ENCODE results near the gene POGLUT2.

Gene POGLUT2

GRCh38 chr13:102798581-102799425 is at the start of gene POGLUT2, which contains the start of gene BIVM:
Gene POGLUT2, minus strand, starts transcription at chr13:102798976. Its CDS starts 306 bp downstream, at chr13:102798670.
Gene BIVM, plus strand, starts transcription at chr13:102799119. Its CDS starts 8,149 bp downstream, at chr13:102807268.
- H3K27ac ChIP-seq (ENCODE audit: low read length), result no peak within 1 kb of the TSS
- no peaks in the 10 kb centered on the region for H3K4me1 ChIP-seq (ENCODE audit: control insufficient read depth, low read depth, low read length)
- no peaks in the 10 kb centered on the region for H3K9me3 ChIP-seq (ENCODE audit: control insufficient read depth, low read depth, low read length)
- H3K27me3 ChIP-seq (ENCODE audit: control insufficient read depth, insufficient read depth, low read length), result peaks cover 28% of the 10 kb centered on the region
- peak within 1 kb of the TSS; percentile 77 for H3K4me3 ChIP-seq (ENCODE audit: low read length)
- H3K9ac ChIP-seq (ENCODE audit: low read length), result peak within 1 kb of the TSS; percentile 32
- H3K36me3 ChIP-seq (ENCODE audit: control insufficient read depth, low read depth, low read length), result no peaks in the 10 kb centered on the region

GRCh38 chr13:102847272-102848234 is 48.8 kb upstream of the POGLUT2 start:
- H3K9me3 ChIP-seq (ENCODE audit: control insufficient read depth, low read depth, low read length), result no peaks in the 10 kb centered on the region
- peak overlapping the region; percentile 67 for H3K9ac ChIP-seq (ENCODE audit: low read length)
- no peaks in the 10 kb centered on the region for H3K36me3 ChIP-seq (ENCODE audit: control insufficient read depth, low read depth, low read length)
- no peaks in the 10 kb centered on the region for H3K27me3 ChIP-seq (ENCODE audit: control insufficient read depth, insufficient read depth, low read length)
- H3K27ac ChIP-seq (ENCODE audit: low read length), result no peak overlapping the region
- H3K4me1 ChIP-seq (ENCODE audit: control insufficient read depth, low read depth, low read length), result peaks cover 6% of the 10 kb centered on the region
- H3K4me3 ChIP-seq (ENCODE audit: low read length), result peak overlapping the region; percentile 83

GRCh38 chr13:102846261-102847015 is 47.7 kb upstream of the POGLUT2 start:
- Histone ChIP-seq H3K4me1 (ENCODE audit: control insufficient read depth, low read depth, low read length) (peaks cover 6% of the 10 kb centered on the region), H3K9me3 (ENCODE audit: control insufficient read depth, low read depth, low read length) (no peaks in the 10 kb centered on the region), H3K27me3 (ENCODE audit: control insufficient read depth, insufficient read depth, low read length) (no peaks in the 10 kb centered on the region), H3K9ac (ENCODE audit: low read length) (peak overlapping the region; percentile 67), H3K27ac (ENCODE audit: low read length) (peak overlapping the region; percentile 50), H3K36me3 (ENCODE audit: control insufficient read depth, low read depth, low read length) (no peaks in the 10 kb centered on the region), H3K4me3 (ENCODE audit: low read length) (peak overlapping the region; percentile 83)

- H3K4me1 ChIP-seq (ENCODE audit: control insufficient read depth, low read depth, low read length), result peaks cover 6% of the 10 kb centered on the region
- H3K9ac ChIP-seq (ENCODE audit: low read length), result peak within 1 kb of the TSS; percentile 67
- peak within 1 kb of the TSS; percentile 50 for H3K27ac ChIP-seq (ENCODE audit: low read length)
- H3K9me3 ChIP-seq (ENCODE audit: control insufficient read depth, low read depth, low read length), result no peaks in the 10 kb centered on the region
- H3K4me3 ChIP-seq (ENCODE audit: low read length), result peak within 1 kb of the TSS; percentile 83
- H3K27me3 ChIP-seq (ENCODE audit: control insufficient read depth, insufficient read depth, low read length), result no peaks in the 10 kb centered on the region
- H3K36me3 ChIP-seq (ENCODE audit: control insufficient read depth, low read depth, low read length), result no peaks in the 10 kb centered on the region
Measured at GRCh38 chr13:102845630-102846260, 47.0 kb upstream of the POGLUT2 start, which contains the start of gene ERCC5. Gene ERCC5, plus strand, starts transcription at chr13:102846032. Its CDS starts 235 bp downstream, at chr13:102846267.

GRCh38 chr13:102845289-102845629 is 46.5 kb upstream of the POGLUT2 start:
- Histone ChIP-seq H3K9ac (ENCODE audit: low read length) (peak overlapping the region; percentile 67), H3K36me3 (ENCODE audit: control insufficient read depth, low read depth, low read length) (no peaks in the 10 kb centered on the region), H3K4me1 (ENCODE audit: control insufficient read depth, low read depth, low read length) (peaks cover 6% of the 10 kb centered on the region), H3K4me3 (ENCODE audit: low read length) (peak overlapping the region; percentile 83), H3K9me3 (ENCODE audit: control insufficient read depth, low read depth, low read length) (no peaks in the 10 kb centered on the region), H3K27me3 (ENCODE audit: control insufficient read depth, insufficient read depth, low read length) (no peaks in the 10 kb centered on the region), H3K27ac (ENCODE audit: low read length) (peak overlapping the region; percentile 47)

GRCh38 chr13:102839462-102839861 is 40.7 kb upstream of the POGLUT2 start:
- no peak overlapping the region for H3K9ac ChIP-seq (ENCODE audit: low read length)

GRCh38 chr13:102838982-102839381 is 40.2 kb upstream of the POGLUT2 start:
- Histone ChIP-seq H3K27me3 (ENCODE audit: control insufficient read depth, insufficient read depth, low read length) (no peaks in the 10 kb centered on the region), H3K9ac (ENCODE audit: low read length) (no peak overlapping the region), H3K4me1 (ENCODE audit: control insufficient read depth, low read depth, low read length) (no peaks in the 10 kb centered on the region), H3K4me3 (ENCODE audit: low read length) (no peak overlapping the region), H3K9me3 (ENCODE audit: control insufficient read depth, low read depth, low read length) (no peaks in the 10 kb centered on the region), H3K36me3 (ENCODE audit: control insufficient read depth, low read depth, low read length) (no peaks in the 10 kb centered on the region), H3K27ac (ENCODE audit: low read length) (no peak overlapping the region)

More at GRCh38 chr13:102839462-102839861, 40.7 kb upstream of the POGLUT2 start:
- Histone ChIP-seq H3K9me3 (ENCODE audit: control insufficient read depth, low read depth, low read length) (no peaks in the 10 kb centered on the region), H3K36me3 (ENCODE audit: control insufficient read depth, low read depth, low read length) (no peaks in the 10 kb centered on the region), H3K27me3 (ENCODE audit: control insufficient read depth, insufficient read depth, low read length) (no peaks in the 10 kb centered on the region), H3K4me3 (ENCODE audit: low read length) (no peak overlapping the region), H3K4me1 (ENCODE audit: control insufficient read depth, low read depth, low read length) (no peaks in the 10 kb centered on the region), H3K27ac (ENCODE audit: low read length) (no peak overlapping the region)

- Histone ChIP-seq H3K4me3 (ENCODE audit: low read length) (no peak overlapping the region), H3K9ac (ENCODE audit: low read length) (no peak overlapping the region), H3K36me3 (ENCODE audit: control insufficient read depth, low read depth, low read length) (no peaks in the 10 kb centered on the region), H3K9me3 (ENCODE audit: control insufficient read depth, low read depth, low read length) (no peaks in the 10 kb centered on the region), H3K4me1 (ENCODE audit: control insufficient read depth, low read depth, low read length) (no peaks in the 10 kb centered on the region), H3K27ac (ENCODE audit: low read length) (no peak overlapping the region), H3K27me3 (ENCODE audit: control insufficient read depth, insufficient read depth, low read length) (no peaks in the 10 kb centered on the region)
Measured at GRCh38 chr13:102838273-102838672, 39.5 kb upstream of the POGLUT2 start.

- no peak overlapping the region for H3K4me3 ChIP-seq (ENCODE audit: low read length)
- no peaks in the 10 kb centered on the region for H3K27me3 ChIP-seq (ENCODE audit: control insufficient read depth, insufficient read depth, low read length)
- no peaks in the 10 kb centered on the region for H3K9me3 ChIP-seq (ENCODE audit: control insufficient read depth, low read depth, low read length)
- no peak overlapping the region for H3K9ac ChIP-seq (ENCODE audit: low read length)
- H3K36me3 ChIP-seq (ENCODE audit: control insufficient read depth, low read depth, low read length), result no peaks in the 10 kb centered on the region
- H3K4me1 ChIP-seq (ENCODE audit: control insufficient read depth, low read depth, low read length), result no peaks in the 10 kb centered on the region
- no peak overlapping the region for H3K27ac ChIP-seq (ENCODE audit: low read length)
Measured at GRCh38 chr13:102836471-102836870, 37.7 kb upstream of the POGLUT2 start.

GRCh38 chr13:102830646-102831045 is 31.9 kb upstream of the POGLUT2 start:
- Histone ChIP-seq H3K9me3 (ENCODE audit: control insufficient read depth, low read depth, low read length) (no peaks in the 10 kb centered on the region), H3K9ac (ENCODE audit: low read length) (no peak overlapping the region), H3K4me1 (ENCODE audit: control insufficient read depth, low read depth, low read length) (peaks cover 1% of the 10 kb centered on the region), H3K4me3 (ENCODE audit: low read length) (no peak overlapping the region), H3K36me3 (ENCODE audit: control insufficient read depth, low read depth, low read length) (no peaks in the 10 kb centered on the region), H3K27ac (ENCODE audit: low read length) (no peak overlapping the region), H3K27me3 (ENCODE audit: control insufficient read depth, insufficient read depth, low read length) (no peaks in the 10 kb centered on the region)
